GM23248 (cell line): ENCODE results near the gene TREX2. TPM values are rescaled to one million over a fixed set of nuclear protein-coding genes. Genes with fewer than 3 reads are reported as not detected.

Experiments used
- DNase-seq: peaks from one replicate; pipeline ENCODE4 v3.0.0-alpha.2; 2015
- H2AFZ ChIP-seq: fragments of 200-600 bp; sonication (generic); 2 replicates; pipeline ENCODE4 v1.6.1; 2016; ENCODE audit warnings: antibody characterized with exemption
- H3F3A ChIP-seq: fragments of 200-600 bp; sonication (generic); 2 replicates; pipeline ENCODE4 v1.6.1; 2016; ENCODE audit warnings: mild to moderate bottlenecking, antibody characterized with exemption, mixed run types; ENCODE audit not compliant: insufficient read depth
- H3K27ac ChIP-seq: fragments of 200-600 bp; sonication (generic); 2 replicates; pipeline ENCODE4 v1.5.1; 2016; ENCODE audit warnings: mild to moderate bottlenecking
- H3K27me3 ChIP-seq: fragments of 200-600 bp; sonication (generic); replicated peaks from 2 replicates; pipeline ENCODE4 v1.6.1; 2016; ENCODE audit warnings: mild to moderate bottlenecking; ENCODE audit not compliant: insufficient read depth
- H3K36me3 ChIP-seq: fragments of 200-600 bp; sonication (generic); 2 replicates; pipeline ENCODE4 v1.6.1; 2016; ENCODE audit warnings: low read depth, mild to moderate bottlenecking
- H3K4me1 ChIP-seq: fragments of 200-600 bp; sonication (generic); 2 replicates; pipeline ENCODE4 v1.6.1; 2016; ENCODE audit warnings: mild to moderate bottlenecking; ENCODE audit not compliant: insufficient read depth
- H3K4me2 ChIP-seq: fragments of 200-600 bp; sonication (generic); one replicate; pipeline ENCODE4 v1.6.1; 2016; ENCODE audit warnings: mild to moderate bottlenecking; ENCODE audit not compliant: unreplicated experiment
- H3K4me3 ChIP-seq: fragments of 200-600 bp; sonication (generic); 2 replicates; pipeline ENCODE4 v1.5.1; 2016; ENCODE audit warnings: mild to moderate bottlenecking
- H3K79me2 ChIP-seq: fragments of 200-600 bp; sonication (generic); 2 replicates; pipeline ENCODE4 v1.6.1; 2016; ENCODE audit warnings: mild to moderate bottlenecking; ENCODE audit not compliant: insufficient read depth
- H3K9ac ChIP-seq: fragments of 200-600 bp; sonication (generic); 2 replicates; pipeline ENCODE4 v1.6.1; 2016; ENCODE audit warnings: mild to moderate bottlenecking
- H3K9me2 ChIP-seq: fragments of 200-600 bp; sonication (generic); 2 replicates; pipeline ENCODE4 v1.6.1; 2016; ENCODE audit warnings: mixed run types, mild to moderate bottlenecking, moderate library complexity; ENCODE audit not compliant: insufficient read depth
- H3K9me3 ChIP-seq: fragments of 200-600 bp; sonication (generic); one replicate; pipeline ENCODE4 v1.6.1; 2017; ENCODE audit warnings: low read depth
- H4K20me1 ChIP-seq: fragments of 200-600 bp; sonication (generic); 2 replicates; pipeline ENCODE4 v1.6.0; 2016; ENCODE audit not compliant: insufficient read depth
- EZH2 ChIP-seq: fragments of 200-600 bp; sonication (generic); IDR thresholded peaks from 2 replicates; pipeline ENCODE4 v1.6.1; 2018; ENCODE audit warnings: antibody characterized with exemption, mild to moderate bottlenecking; ENCODE audit not compliant: insufficient read depth, poor library complexity, severe bottlenecking
- EZH2phosphoT487 ChIP-seq: fragments of 200-600 bp; sonication (generic); IDR thresholded peaks from 2 replicates; pipeline ENCODE4 v1.6.1; 2018; ENCODE audit warnings: antibody characterized with exemption, moderate library complexity, mild to moderate bottlenecking, low read depth; ENCODE audit not compliant: insufficient read depth
- WGBS, 2 experiments: methylation state at CpG; one replicate each; pipeline ENCODE4 v1.1.6; 2015 to 2017; ENCODE audit warnings: low lambda C conversion rate in 2 of 2, low coverage in 1 of 2; ENCODE audit errors: missing lambda C conversion rate in 2 of 2; 5-methylcytosine and 5-hydroxymethylcytosine counted together
- in situ Hi-C: fragments of 300-500 bp; cut with MboI; formaldehyde crosslinking; loops from 2 replicates; pipeline ENCODE4 v1.15.0; 2020
- polyA plus RNA-seq: library from polyadenylated mRNA; unstranded; fragments of >200 nt; fragmentation: Nextera tagmentation; extraction: Ambion mirVana; gene quantifications from 2 replicates; pipeline ENCODE4 v1.2.1, GENCODE V29; 2016
- total RNA-seq: library from RNA; depleted of rRNA; stranded (reverse); fragments of >200 nt; shearing (Covaris generic); gene quantifications from 2 replicates; pipeline ENCODE4 v1.2.3, GENCODE V29; 2014

Gene TREX2
- total and polyA plus RNA-seq, 2 experiments from 2014 or later: 0.24 to 0.76 TPM

DNA sequence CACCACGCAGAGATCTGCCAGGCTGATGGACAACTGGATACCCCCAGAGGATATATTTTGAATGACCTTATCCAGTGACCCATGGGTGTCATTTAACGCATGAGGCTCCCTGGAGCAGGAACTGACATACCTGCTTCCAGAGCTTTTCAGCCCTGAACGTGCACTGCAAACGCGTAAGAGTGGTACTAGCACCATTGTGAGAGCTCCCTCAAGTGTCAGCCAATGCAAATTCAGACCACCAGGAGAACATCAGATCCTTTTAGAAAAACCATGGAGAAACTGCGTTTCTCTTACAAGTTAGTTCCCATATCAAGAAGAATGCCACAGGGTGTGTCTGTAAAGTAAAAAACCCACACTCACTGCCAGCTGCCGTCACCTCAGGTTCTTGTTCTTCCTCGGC is 7.3 kb downstream of the TREX2 start:
- no peaks in the 10 kb centered on the region for H3K79me2 ChIP-seq
- no peak overlapping the region for H3K27ac ChIP-seq
- in situ Hi-C loops: loop anchor here (25.0 kb wide), 1 partner anchor 401 kb away; no protein-coding TSS in a partner anchor
- H3K9me2 ChIP-seq: no peaks in the 10 kb centered on the region
- H3K4me3 ChIP-seq: no peak overlapping the region
- WGBS, 2 experiments: 1 to 2% methylated on average over 7 to 8 of the region's 8 CpGs
- no peaks in the 10 kb centered on the region for H3F3A ChIP-seq
- H2AFZ ChIP-seq: no peak overlapping the region
- DNase-seq: peak; percentile 49
- H4K20me1 ChIP-seq: no peaks in the 10 kb centered on the region
- H3K4me2 ChIP-seq: no peak overlapping the region
- H3K27me3 ChIP-seq: no peaks in the 10 kb centered on the region
- no peaks in the 10 kb centered on the region for H3K9me3 ChIP-seq
- no peaks in the 10 kb centered on the region for H3K36me3 ChIP-seq
- no peak for TF ChIP-seq EZH2
- no peak for TF ChIP-seq EZH2phosphoT487
- H3K4me1 ChIP-seq: no peaks in the 10 kb centered on the region
- no peak overlapping the region for H3K9ac ChIP-seq

DNA sequence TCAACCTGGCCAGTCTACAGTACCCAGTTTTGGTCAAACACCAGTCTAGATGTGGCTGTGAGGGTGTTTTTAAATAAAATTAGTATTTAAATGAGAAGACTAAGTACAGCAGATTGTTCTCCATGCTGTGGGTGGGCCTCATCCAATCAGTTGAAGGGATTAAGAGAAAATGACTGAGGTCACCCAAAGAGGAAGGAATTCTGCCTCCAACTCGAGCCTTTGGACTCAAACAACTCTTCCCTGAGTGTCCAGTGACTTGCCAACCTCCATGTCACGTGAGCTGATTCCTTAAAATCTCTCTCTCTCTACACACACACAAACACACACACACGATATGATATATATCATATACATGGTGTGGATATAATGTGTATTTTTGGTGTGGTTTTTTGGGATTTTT is 10.0 kb downstream of the TREX2 start:
- Histone ChIP-seq H2AFZ (no peak overlapping the region), H3F3A (no peaks in the 10 kb centered on the region), H3K9me2 (no peaks in the 10 kb centered on the region), H3K4me3 (no peak overlapping the region), H3K9me3 (no peaks in the 10 kb centered on the region), H3K79me2 (no peaks in the 10 kb centered on the region), H3K27me3 (no peaks in the 10 kb centered on the region), H3K4me2 (no peak overlapping the region), H3K36me3 (no peaks in the 10 kb centered on the region), H3K9ac (no peak overlapping the region), H3K27ac (no peak overlapping the region), H3K4me1 (no peaks in the 10 kb centered on the region), H4K20me1 (no peaks in the 10 kb centered on the region)
- TF ChIP-seq EZH2phosphoT487: no peak
- TF ChIP-seq EZH2: no peak
- no peak for DNase-seq
- 13 to 33% methylated on average over 3 of the region's 3 CpGs for WGBS, 2 experiments
- in situ Hi-C loops: loop anchor here (25.0 kb wide), 1 partner anchor 399 kb away; no protein-coding TSS in a partner anchor

DNA sequence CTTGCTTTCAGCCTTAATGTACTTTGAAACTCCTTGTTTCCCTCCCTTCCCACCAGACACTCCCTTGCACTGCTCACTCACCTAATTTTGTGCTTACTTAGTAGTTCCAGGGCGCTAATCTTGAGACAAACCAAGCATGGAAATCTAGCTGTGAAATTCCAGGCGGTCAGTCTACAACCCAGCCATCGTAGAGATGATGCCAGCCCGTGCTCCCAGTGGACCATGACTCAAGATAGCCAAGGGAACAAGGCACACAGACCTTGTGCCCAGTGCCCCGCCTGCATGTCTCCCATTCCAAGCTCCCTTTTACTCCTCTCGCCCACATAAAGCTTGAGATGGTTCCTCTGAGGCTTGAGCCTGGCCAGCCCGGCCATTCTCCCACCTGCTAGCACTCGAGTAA is 11.1 kb downstream of the TREX2 start:
- H4K20me1 ChIP-seq: no peaks in the 10 kb centered on the region
- no peaks in the 10 kb centered on the region for H3K4me1 ChIP-seq
- no peak overlapping the region for H2AFZ ChIP-seq
- TF ChIP-seq EZH2 (no peak), EZH2phosphoT487 (no peak)
- WGBS, 2 experiments: 58 to 66% methylated on average over 7 to 8 of the region's 8 CpGs
- no peaks in the 10 kb centered on the region for H3K36me3 ChIP-seq
- no peak overlapping the region for H3K9ac ChIP-seq
- in situ Hi-C loops: loop anchor here (25.0 kb wide), 1 partner anchor 398 kb away; no protein-coding TSS in a partner anchor
- no peaks in the 10 kb centered on the region for H3K79me2 ChIP-seq
- H3K27me3 ChIP-seq: no peaks in the 10 kb centered on the region
- no peak overlapping the region for H3K4me2 ChIP-seq
- no peaks in the 10 kb centered on the region for H3K9me3 ChIP-seq
- H3K9me2 ChIP-seq: no peaks in the 10 kb centered on the region
- DNase-seq: no peak
- no peaks in the 10 kb centered on the region for H3F3A ChIP-seq
- H3K4me3 ChIP-seq: no peak overlapping the region
- no peak overlapping the region for H3K27ac ChIP-seq

DNA sequence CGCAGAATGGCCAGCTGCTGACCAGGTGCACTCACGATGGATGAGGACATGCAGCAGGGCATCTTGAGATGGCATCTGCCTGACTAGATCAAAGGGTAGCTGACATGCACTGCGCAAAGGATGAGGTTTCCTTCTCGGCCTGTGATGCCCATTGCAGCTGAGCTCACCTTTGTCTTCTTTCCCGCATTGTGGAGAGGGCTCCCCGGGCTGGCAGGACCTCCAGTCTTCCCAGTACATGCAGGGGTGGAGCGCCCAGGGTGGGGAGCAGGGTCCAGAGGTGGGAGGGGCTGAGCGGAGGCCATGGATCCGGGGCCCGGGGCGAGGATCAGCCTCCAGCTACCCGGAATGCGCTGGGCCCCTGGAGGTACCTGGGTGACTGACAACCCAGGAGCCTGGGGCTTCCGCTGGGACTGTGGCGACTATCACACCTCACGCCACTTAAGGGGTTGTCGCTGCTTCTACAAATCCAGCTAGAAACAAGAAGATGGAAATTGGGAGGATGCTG is 12.0 kb downstream of the TREX2 start:
- TF ChIP-seq EZH2phosphoT487: no peak
- no peak for TF ChIP-seq EZH2
- 73 to 87% methylated on average over 12 to 17 of the region's 17 CpGs for WGBS, 2 experiments
- Histone ChIP-seq H3K79me2 (no peaks in the 10 kb centered on the region), H3K27me3 (no peaks in the 10 kb centered on the region), H3K9me2 (no peaks in the 10 kb centered on the region), H3K4me1 (no peaks in the 10 kb centered on the region), H3K4me2 (no peak overlapping the region), H3K9ac (no peak overlapping the region), H3F3A (no peaks in the 10 kb centered on the region), H4K20me1 (no peaks in the 10 kb centered on the region), H2AFZ (no peak overlapping the region), H3K9me3 (no peaks in the 10 kb centered on the region), H3K36me3 (no peaks in the 10 kb centered on the region), H3K27ac (no peak overlapping the region), H3K4me3 (no peak overlapping the region)
- DNase-seq: no peak
- in situ Hi-C loops: loop anchor here (25.0 kb wide), 1 partner anchor 397 kb away; no protein-coding TSS in a partner anchor
